GM12891 (cell line): Measurements from ENCODE around the gene CHRNA4.

Experiments
- POLR2A ChIP-seq: IDR thresholded peaks from 2 replicates; pipeline ENCODE4 v1.6.1; 2011; ENCODE audit warnings: low read depth, low read length, control low read depth
- POLR2AphosphoS5 ChIP-seq: IDR thresholded peaks from 2 replicates; pipeline ENCODE4 v1.6.1; 2011; ENCODE audit warnings: low read depth, low read length, control low read depth
- POU2F2 ChIP-seq: IDR thresholded peaks from 2 replicates; pipeline ENCODE4 v1.6.1; 2011; ENCODE audit warnings: low read depth, mild to moderate bottlenecking, control low read depth, low read length, moderate library complexity
- SPI1 ChIP-seq: IDR thresholded peaks from 2 replicates; pipeline ENCODE4 v1.6.1; 2011; ENCODE audit warnings: low read depth, low read length, control low read depth
- TAF1 ChIP-seq: IDR thresholded peaks from 2 replicates; pipeline ENCODE4 v1.6.1; 2011; ENCODE audit warnings: low read depth, low read length, control low read depth

DNA sequence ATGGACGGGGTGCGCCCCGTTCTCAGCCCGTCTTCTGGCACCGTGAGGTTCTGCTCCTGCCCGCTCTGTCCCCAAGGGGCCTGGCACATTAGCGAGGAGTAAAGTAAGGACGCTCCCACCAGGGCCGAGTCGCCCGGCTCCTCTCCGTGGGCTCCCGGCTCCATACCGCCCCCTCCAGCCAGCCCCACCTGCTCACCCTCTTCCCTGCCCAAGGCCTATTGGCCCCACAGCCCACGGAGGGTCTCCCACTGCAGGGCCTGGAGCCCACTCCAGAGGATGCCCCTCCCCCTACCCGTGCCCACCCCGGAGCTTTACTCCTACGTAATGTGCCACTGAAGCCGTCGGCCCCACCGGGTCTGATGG is 47.5 kb upstream of the CHRNA4 start:
- TF ChIP-seq POLR2A (no peak), POLR2AphosphoS5 (no peak), SPI1 (no peak), TAF1 (no peak), POU2F2 (no peak)
